ENCODE measurements around the gene EDIL3.

The EDIL3 gene

GRCh38 chr5:83937837-83938236, 446.8 kb downstream of the EDIL3 start:
- DNase-seq: no peak

GRCh38 chr5:83931969-83932368, 452.7 kb downstream of the EDIL3 start:
- no peak for DNase-seq

- peak; percentile 29 for DNase-seq
Measured at GRCh38 chr5:83927140-83927733, 457.4 kb downstream of the EDIL3 start.

DNA sequence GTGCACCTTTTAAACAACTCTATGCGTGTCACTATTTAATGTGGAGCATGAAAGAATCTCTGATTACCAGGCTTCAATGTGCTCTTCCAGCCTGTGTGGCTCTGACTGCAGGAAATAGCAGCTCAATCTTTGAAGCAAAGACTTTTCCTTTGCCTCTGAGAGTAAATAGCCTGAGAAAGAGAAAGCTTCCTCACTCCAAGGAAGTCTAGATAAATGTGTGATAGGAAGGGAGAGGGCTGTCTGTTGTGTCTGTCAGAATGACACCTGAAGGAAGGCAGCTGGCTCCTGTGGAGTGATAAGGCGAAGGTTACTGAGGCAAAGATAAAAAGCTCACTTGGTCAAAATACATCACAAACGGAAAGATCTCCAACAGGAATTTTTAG, 458.7 kb downstream of the EDIL3 start:
- DNase-seq: no peak

DNA sequence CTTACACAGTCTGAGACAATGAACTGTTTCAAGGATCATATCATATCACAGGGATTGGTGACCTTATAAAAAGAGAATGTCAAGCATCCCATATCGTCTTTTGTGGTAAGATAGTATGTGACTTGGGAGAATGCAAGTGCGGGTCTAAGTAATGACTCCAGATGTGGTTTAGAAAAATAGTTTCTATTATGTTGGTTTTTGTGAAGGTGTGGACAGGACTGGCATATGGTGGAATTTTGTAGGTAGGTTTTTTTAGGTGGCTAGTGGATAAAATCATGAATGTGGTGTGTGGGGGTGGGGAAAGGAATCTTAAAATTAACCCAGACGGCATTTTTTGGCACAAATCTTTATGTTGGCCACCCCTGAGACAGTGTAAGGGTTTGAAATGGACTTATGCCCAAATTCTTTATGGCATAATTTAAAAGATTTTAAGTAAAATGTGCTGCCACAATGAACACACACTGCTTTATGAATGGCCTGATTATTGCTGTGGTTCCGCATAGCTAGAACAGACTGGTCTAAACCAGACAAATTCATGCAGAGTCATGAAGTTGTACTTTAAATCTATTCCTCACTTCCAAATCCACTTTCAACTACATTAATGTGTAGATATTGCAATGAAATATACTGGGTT, 459.2 kb downstream of the EDIL3 start:
- DNase-seq: no peak

DNA sequence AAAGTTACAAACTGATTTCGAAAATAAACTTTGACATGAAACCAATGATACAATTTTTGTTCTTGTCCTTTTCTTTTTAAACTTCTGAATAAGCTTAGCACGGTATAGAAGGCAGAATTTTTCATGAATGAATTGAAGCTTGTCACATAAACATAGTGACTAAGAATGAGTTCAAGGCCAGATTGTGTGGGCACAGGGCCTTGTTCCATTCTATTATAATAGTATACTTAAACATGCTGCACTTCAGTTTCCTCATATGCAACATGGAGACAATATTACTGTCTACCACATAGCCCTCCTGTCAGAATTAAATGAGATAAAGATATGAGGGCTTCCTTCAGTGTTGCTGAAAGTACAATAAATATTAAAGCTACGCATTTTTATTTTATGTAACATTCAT, 459.8 kb downstream of the EDIL3 start:
- no peak for DNase-seq

- DNase-seq: no peak
Measured at GRCh38 chr5:83924171-83924570, 460.5 kb downstream of the EDIL3 start.

- DNase-seq: no peak
Measured at GRCh38 chr5:83922699-83923098, 462.0 kb downstream of the EDIL3 start.

GRCh38 chr5:83921666-83922193, 462.9 kb downstream of the EDIL3 start:
- DNase-seq: no peak

DNA sequence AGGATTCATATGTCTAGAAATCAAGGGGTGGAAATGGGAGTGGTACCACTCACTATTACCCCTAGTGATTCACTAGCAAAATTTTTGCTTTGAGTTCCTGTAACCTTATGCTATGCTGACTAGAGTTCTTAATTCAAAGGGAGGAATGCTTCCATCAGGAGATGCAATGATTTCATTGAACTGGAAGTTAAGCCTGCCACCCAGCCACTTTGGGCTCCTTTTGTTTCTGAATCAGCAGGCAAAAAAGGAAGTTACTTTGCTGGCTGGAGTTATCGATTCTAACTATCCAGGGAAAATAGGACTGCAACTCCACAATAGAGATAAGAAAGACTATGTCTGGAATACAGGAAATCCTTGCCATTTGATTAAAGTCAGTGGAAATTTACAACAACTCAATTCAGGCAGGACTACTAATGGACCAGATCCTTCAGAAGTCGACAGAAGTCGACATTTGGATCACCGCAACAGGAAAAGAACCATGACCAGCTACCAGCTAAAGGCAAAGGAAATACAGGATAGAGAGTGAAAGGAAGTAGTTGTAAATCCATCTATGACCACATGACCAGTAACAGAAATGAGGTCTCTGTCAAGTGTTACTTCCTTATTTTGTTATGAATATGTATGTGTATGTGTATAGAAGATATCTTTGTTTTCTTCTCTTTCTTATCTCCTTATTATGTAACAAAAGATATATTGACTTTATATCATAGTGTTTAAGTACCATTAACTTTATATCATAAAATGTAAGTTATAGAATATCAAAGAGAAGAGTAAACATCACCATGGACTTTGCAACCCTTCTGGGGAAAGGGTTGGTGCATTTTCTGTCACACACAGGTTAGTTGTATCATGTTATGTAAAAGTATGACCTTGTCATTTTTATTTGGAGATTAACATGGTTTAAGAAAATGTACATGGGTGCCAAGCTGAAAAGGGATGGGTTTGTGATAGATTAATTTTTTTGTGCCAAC, 465.3 kb downstream of the EDIL3 start:
- no peak for DNase-seq

GRCh38 chr5:83917261-83917908, 467.3 kb downstream of the EDIL3 start:
- no peak for DNase-seq

DNA sequence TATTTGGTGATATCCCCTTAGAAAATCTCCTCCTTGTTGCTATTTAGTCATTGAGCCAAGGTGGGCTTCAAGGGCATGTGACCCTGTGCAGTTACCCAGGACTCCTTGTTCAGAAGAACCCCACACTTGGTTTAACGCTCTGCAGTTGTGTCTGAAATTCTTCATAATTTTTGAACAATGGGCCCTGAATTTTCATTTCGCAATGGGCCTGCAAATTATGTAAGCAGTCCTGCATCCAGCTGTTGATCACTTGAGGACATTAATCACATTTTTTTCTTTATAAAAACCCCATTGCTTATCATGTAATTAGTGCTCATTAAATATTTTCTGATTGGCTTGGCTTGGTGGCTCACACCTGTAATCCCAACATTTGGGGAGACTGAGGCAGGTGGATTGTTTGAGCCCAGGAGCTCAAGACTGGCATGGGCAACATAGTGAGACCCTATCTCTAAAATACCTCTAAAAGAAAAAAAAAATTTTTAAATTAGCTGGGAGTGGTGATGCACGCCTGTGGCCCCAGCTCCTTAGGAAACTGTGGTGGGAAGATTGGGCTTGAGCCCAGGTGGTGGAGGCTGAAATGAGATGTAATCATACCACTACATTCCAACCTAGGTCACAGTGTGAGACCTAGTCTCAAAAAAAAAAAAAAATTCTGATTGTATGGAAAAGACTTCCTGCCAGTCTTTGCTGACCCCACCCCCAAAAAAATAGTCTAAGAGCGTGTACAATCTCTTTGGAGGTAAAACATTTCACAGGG, 469.8 kb downstream of the EDIL3 start:
- no peak for DNase-seq

DNA sequence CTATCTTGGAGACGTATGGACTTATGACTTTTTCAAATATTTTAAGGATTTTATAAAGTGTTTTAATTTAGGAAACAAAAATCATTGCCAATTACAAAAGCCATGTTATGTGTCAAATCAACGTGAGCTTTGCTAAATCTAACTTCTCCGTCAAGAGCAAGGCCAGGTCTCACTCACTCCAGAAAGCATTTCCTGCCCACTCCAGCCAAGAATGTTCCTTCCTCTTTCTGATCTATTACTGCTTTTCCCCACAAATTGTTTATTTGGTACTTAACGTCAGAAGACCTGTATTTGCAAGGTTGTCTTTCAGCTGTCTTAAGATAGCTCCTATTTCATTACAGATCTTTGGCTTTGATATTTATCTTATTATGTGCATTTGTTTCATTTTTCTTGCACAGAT, 470.5 kb downstream of the EDIL3 start:
- DNase-seq: no peak

DNA sequence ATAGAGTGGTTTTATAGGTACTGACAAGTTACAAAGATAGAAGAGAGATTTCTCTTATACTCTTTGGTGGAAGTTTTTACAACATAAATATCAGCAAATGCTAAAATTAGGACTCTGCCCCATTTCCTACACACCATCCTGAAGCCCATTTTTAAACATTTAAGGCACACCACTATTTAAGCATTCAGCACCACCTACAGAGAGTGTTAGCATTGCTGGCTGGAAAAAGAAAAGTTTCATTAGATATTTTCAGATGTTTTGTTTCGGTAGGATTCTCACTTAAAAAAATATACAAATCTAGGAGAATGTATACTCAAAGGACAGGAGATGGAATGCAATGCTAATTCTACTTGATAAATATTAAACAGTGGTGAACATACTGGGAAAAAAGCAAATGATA, 471.1 kb downstream of the EDIL3 start:
- DNase-seq: no peak

DNA sequence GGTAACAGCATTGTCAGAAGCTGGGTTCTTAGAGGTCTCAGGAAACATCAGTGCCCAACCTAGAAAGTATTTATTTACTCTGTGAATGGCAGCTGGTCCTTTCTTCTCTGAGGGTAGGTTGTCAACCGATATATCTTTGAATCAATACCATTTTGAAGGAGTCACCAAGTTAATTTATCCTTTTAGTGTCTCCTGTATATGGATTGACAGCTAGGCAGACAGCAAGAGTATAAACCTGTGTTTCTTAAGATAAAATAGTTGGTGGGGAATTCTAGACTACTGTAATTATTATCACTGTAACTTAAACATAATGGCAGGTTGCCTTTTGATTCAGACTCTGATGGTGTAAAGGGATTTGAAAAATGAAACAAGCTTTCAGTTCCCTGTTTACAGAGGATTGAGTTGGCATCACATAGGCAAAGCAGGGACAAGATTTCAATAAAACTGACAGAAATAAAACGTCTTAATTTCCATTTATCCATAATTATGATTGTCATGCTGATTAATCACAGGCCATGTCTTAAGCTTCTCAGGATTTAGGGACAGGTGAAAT, 473.2 kb downstream of the EDIL3 start:
- DNase-seq: no peak

- DNase-seq: no peak
Measured at GRCh38 chr5:83900306-83900705, 484.4 kb downstream of the EDIL3 start.

DNA sequence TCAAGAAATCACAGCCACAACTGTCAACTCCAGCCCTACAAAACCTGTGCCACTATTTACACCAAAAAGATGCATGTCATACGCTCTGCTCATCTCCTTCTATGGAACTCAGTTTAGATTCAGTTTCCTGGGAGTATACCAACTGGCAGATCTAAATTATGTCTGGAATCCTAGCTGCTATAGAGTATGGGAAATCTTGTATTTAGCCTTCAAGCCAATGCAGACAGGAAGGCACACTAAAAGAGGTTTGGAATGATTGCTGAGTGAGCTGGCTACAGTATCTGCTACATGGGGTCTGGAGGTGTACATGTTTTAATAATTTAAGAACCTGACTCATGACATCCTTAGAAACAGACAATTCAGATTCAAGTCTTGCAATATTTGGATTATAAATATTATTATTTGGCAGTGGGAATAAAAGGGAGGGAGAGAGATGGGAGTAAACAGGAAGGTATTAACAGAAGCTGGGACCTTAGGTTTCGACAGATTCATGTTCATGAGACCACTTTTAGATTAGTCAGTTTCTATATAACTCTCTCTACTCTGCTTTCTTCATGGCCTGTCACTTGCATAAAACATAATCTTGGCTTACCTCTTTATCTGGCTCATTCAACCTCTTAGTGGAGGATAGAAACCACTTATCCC, 485.2 kb downstream of the EDIL3 start:
- no peak for DNase-seq

DNA sequence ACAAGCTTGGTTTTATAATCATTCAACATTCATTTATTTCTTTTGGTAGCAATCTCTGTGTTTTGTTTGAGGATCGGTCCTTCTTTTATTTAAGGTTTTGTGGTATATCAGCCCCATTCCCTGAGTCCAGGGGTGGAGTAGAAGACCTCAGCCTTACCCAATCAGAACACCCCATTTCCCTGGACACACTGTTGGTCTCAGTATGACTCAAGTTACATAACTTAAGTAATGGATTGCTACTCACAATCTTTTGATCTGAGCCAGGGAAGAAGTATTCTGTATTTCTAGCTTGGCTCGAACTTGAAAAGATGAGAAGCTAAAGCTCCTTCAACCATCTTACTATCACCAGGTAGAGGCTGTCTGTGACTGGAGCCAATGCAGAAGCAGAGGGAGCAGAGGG, 488.8 kb downstream of the EDIL3 start:
- DNase-seq: no peak

GRCh38 chr5:83891261-83891660, 493.4 kb downstream of the EDIL3 start:
- no peak for DNase-seq
